ENCODE results near the gene SH3GL1.

DNA sequence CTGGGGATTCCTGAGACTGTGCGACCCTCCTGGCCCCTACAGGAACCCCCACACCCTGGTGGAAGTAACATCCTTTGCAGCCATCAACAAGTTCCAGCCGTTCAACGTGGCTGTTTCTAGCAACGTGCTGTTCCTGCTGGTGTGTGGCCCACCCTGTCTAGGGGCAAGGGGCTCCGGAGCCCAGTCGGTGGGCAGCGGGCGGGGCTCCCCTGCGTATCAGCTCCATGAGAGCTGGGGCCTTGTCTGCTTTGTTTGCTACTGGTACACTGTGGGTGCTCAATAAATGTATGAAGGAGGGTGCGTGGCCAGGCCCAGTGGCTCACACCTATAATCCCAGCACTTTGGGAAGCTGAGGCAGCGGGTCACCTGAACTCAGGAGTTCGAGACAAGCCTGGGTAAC is 46.1 kb downstream of the SH3GL1 start:
- no peak for TF ChIP-seq TAF1 (IDR thresholded peaks at IDR 0.05; ENCODE audit: borderline replicate concordance, low read depth, low read length)
- TF ChIP-seq POLR2A (IDR thresholded peaks at IDR 0.05; ENCODE audit: low read depth, low read length), result no peak
- no peak for TF ChIP-seq POLR2AphosphoS5 (IDR thresholded peaks at IDR 0.05; ENCODE audit: low read depth, low read length)
